ENCODE results near the gene APPL2.

The APPL2 gene

DNA sequence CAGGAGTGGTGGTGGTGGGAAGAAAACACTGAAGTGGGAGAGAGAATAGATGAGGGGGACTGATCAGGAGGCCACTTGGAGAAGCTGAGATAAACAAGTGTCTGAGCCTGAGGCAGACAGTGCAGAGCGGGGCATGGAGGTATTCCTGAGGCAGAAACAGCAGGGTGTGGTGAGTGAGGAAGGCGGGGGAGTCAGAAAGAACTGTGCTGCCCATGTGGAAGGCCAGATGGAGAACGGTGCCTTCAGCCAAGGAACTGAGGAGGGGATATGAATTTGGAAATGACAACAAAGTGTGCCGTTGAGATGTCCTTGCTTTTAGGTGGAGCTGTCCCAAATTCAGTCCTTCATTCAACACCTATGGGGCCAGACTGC, 13.7 kb downstream of the APPL2 start:
- no peak for DNase-seq (ENCODE audit: low read depth)

DNA sequence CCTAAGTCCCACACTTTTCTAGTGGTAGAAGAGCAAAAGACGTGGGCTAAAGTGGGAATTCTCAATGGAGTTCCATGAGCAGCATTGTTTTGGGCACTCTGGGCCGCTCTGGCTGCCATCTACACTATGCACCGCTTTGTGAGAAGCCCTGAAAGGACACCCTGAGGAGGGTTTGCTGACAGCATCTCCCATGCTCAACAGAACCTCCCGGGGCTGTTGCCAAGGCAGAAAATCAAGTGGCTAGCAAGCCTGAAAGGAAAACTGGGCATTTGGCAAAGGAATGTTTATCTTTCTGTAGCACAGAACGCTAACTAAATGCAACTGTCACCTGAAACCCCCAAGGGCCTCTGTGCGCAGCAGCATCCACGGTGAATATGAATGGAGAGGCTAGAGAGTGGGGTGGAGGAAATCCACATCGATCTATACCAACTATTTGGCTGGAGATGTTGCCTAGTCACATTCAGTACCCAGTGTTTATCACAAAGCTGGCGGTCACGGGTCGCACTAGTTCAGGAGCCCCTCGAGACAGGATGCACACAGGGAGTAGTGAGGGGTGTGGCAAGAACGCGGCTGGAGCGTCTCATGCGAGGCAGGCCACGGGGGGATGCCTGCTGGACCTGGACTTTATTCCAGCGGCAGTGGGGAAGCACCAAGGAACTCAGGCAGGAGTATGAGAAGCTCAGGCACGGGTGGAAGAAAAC, 14.2 kb downstream of the APPL2 start:
- no peak for DNase-seq (ENCODE audit: low read depth)

DNA sequence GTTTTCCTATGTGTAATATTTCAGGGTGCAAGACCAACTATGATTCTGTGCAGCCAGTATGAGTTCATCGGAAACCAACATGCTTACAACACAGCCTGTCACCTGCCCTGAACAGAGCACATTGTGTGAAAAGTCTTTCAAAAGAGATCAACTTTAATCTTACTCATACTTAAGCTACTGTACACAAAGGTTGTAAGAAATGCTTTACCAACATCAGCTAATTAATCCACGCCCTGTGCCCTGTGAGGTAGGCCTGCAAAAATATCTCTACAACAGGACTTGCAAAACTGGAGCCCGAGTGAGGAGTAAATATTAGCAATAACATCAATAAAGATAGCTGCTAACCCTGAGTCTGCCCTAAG, 15.1 kb downstream of the APPL2 start:
- no peak for DNase-seq (ENCODE audit: low read depth)

GRCh38 chr12:105220150-105220928, 15.6 kb downstream of the APPL2 start:
- no peak for DNase-seq (ENCODE audit: low read depth)

DNA sequence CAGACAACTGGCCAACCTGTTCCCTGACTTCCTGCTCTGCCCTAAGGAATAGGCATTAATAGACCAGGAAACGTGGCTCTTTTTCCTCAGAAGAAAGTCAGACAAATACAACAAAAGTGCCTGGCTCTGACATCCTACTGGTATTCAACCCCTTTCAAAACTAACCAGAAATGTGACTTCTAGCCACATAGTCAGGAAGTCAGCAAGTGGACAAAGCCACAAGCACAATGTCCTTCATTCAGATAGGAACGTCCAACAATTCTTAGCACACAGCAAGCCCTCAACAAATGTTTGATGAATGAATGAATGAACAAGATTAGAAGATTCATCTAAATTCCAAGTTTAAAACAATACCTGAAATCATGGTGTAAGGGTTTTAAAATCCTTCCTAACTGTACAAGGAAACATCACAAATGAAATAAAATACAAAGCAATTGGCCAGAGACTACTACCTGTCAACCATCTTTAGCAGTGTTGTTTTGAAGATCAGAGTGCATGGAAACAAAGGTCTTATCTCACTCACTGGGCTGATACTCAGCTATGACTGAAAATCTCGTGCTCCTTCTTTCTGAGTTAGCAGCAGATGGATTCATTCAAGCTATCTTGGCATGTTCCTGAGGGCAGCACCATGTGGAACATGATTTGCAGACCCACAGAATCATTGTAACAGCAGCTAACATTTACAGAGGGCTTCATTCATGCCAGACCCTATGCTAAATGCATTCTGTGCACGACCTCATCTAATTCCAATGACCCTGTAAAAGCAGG, 16.5 kb downstream of the APPL2 start:
- no peak for DNase-seq (ENCODE audit: low read depth)

DNA sequence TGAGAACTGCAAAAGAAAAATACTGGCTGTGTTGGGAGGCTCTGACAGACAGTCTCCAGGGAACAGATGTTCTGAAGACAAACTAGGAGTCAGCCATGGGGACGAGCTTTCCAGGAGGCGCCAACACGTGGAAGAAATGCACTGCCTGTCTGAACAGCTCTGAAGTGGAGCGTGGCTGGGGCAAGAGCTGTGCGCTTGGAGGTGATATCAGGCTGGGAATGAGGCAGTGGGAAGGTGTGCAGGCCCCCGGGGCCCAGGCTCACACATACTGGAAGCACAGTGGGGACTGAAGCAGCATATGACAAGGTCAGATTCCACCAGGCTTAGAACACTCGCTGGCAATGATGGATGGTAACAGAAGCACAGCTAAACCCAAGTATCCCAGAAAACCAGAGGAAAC, 17.5 kb downstream of the APPL2 start:
- DNase-seq (ENCODE audit: low read depth): no peak

DNA sequence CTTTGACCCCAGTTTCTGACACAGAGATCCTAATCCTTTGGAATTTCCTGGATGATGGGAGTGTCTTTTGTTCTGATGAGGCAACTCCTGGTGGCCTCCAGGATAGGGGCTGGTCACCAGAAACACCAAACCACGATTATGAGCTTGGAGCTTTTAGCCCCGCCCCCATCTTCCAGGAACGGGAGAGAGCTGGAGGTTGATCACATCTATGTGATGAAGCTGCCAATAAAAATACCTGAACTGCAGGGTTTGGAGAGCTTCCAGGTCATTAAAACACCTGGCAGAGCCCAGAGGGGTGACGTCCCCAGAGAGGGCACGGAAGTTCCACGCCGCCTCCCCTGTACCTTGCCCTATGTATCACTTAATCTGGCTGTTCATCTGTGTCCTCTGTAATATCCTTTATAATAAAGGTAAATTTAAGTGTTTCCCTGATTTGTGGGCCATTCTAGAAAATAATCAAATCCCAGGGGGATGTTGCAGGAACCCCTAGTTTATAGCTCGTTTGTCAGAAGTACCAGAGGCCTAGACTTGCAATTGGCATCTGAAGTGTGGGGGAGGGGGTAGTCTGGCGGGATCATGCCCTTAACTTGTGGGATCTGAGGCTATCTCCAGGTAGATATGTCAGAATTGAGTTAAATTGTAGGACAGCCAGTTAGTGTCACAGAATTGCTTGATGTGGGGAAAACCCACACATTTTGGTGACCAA, 21.2 kb downstream of the APPL2 start:
- DNase-seq (ENCODE audit: low read depth): no peak

- DNase-seq (ENCODE audit: low read depth): no peak
Observed at GRCh38 chr12:105214148-105214547, 21.8 kb downstream of the APPL2 start.

GRCh38 chr12:105212438-105212837, 23.5 kb downstream of the APPL2 start:
- no peak for DNase-seq (ENCODE audit: low read depth)

- DNase-seq (ENCODE audit: low read depth): no peak
Observed at GRCh38 chr12:105209091-105209490, 26.9 kb downstream of the APPL2 start.

DNA sequence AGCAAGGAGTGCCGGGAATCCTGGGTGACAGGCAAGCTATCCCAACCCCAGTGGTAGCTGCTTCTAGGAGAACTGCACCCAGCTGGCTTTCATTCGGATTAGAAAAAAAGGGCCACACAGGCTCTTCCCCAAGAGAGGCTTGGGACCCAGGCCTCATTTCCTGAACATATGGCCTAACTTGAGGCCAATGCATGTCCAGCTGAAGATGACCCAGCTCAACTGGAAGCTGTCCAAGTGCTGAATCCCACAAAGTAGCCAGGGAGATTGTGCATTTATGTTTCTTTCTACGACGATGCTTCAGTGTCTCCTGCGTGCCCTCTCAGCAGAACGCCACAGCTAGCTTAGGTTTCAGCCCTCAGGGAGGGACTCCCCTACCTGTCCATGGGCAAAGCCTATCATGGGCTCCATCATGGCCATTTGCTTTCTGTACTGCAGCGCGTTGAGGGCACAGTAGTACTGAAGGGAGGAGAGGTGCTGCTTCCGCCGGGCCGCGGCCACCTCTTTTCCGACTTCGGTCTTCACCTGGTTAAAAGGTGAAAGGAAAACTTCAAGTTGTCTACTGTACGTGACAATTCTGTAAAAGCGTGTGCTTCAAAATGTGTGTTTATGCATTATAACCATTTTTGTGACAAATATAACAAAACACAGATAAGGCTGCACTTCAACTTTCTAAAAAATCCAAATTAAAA, 29.1 kb downstream of the APPL2 start:
- no peak for DNase-seq (ENCODE audit: low read depth)

DNA sequence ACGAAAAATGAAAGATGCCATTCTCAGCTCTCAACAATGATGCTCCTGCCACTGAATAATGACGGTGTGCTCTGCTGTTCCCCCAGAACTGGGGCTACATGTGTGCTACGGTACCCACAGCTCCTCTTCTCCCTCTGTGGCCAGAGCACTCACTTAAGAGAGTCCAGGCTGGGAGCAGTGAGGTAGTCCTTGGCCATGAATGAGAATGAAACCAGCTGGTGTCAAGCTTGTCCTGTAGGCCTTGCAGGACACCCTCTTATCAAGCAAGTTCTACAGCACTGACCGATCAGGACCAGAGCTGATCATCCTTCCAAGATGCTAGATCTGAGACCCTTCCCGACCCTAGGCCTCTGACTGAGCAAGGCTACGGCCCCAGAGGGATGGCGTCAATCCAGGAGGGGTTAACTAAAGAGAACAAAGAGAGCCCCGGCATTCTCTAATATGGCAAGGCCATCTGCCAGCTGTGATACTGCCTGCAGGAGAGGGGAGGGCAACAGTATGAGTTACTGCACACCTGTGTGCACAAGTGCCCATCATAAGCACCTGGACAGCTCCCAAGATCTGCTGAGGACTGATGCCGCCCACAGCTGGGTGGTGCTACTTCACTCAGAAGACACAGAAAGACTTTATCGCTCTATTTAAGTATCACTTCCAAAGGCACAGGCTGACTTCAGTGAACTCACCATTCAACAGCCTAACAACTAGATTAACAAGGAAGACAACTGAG, 30.5 kb downstream of the APPL2 start:
- no peak for DNase-seq (ENCODE audit: low read depth)

DNA sequence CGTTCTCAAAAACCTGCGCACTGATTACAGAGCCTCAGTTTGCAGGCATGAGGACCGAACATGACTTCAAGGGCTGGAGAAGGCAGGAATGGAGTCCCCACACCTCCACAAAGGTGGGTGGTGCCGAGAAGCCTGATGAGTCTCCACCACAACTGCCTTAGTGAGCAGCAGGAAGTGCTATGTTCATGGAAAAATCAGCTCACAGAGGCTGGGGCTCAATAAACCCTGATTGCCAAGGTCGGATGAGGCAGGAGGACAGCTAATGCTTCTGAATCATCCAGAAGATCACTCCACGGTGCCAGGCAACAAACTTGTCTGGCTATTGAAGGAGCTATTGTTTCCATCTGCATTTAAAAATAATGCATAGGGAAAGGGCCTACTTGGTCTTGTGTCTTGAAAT, 31.1 kb downstream of the APPL2 start:
- DNase-seq (ENCODE audit: low read depth): no peak

DNA sequence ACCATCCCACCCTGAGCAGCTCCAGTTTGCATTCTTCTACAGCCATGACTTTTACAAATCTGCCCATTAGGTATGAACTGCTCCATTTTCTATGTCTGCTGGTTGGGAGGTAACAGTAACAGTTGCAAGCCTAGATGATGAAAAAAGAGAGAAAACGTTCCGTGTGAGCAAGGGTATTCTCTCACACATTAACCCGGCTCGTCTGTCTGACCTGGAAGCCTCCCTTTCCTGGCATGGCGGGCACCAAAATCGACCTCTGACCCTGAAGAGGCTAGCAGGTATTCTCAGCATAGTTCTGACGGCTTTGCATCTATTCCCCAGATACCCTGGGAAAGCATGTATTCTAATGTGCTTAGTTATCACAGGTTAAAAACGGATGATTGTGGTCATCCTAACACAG, 31.8 kb downstream of the APPL2 start:
- DNase-seq (ENCODE audit: low read depth): no peak

- no peak for DNase-seq (ENCODE audit: low read depth)
Observed at GRCh38 chr12:105202202-105202601, 33.8 kb downstream of the APPL2 start.

- DNase-seq (ENCODE audit: low read depth): no peak
Observed at GRCh38 chr12:105201299-105201698, 34.7 kb downstream of the APPL2 start.

GRCh38 chr12:105200385-105200784, 35.6 kb downstream of the APPL2 start:
- DNase-seq (ENCODE audit: low read depth): no peak

- DNase-seq (ENCODE audit: low read depth): no peak
Observed at GRCh38 chr12:105198961-105199360, 37.0 kb downstream of the APPL2 start.

GRCh38 chr12:105196090-105196489, 39.9 kb downstream of the APPL2 start:
- no peak for DNase-seq (ENCODE audit: low read depth)

- DNase-seq (ENCODE audit: low read depth): no peak
Observed at GRCh38 chr12:105194947-105195346, 41.0 kb downstream of the APPL2 start.

DNA sequence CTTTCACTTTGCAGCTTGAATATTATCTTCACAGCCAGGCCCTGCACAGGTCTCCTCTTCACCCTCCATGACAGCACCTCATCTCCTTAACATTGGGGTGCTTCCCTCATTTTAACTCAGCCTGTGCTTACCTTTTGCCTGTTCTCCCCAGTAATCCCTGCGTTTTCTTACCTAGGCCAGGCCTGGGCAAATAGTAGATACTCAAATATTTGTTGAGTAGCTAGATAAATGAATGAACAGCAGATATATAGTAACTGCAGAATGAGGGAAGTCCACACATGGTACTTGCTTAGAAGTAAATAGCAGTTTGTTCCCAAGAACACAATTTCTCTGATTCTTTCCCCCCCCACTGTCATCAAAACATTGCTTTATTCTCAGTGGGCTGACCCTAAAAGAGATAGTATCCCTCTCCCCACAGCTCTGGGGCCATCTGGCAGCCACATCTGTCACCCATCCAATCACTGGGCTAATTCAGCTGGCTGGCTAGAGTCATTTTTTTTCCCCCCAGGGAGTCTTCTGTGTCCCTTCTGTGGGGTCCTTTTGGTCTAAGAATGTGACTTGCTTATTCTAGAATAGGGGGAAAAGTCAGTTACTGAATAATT, 43.2 kb downstream of the APPL2 start:
- no peak for DNase-seq (ENCODE audit: low read depth)

All from activated T-helper 1 cell treated with Interleukin-2 at 50 U/mL for 16 hours (primary cell).